GM23338 (cell line): Measurements from ENCODE around the gene SIRT2. TPM values are rescaled to one million over a fixed set of nuclear protein-coding genes. Genes with fewer than 3 reads are reported as not detected.
A peak's percentile ranks its signal among the peaks of the same experiment; 100 is the strongest.

Experiments
- ATAC-seq: fragments of 200-7000 bp; cut with Tn5 transposase; 3 replicates; pipeline ENCODE4 v1.9.1; 2020
- DNase-seq: peaks from one replicate; pipeline ENCODE4 v3.0.0-alpha.2; 2015; ENCODE audit warnings: low spot score
- H2AFZ ChIP-seq: fragments of 200-600 bp; sonication (generic); 2 replicates; pipeline ENCODE4 v1.8.0; 2016; ENCODE audit warnings: antibody characterized with exemption, mild to moderate bottlenecking, moderate library complexity
- H3F3A ChIP-seq: fragments of 200-600 bp; sonication (generic); replicated peaks from 2 replicates; pipeline ENCODE4 v1.8.0; 2017; ENCODE audit warnings: antibody characterized with exemption, mixed run types, low read depth
- H3K27ac ChIP-seq: fragments of 200-600 bp; sonication (generic); 2 replicates; pipeline ENCODE4 v1.6.1; 2016; ENCODE audit warnings: low read depth
- H3K27me3 ChIP-seq: fragments of 200-600 bp; sonication (generic); 2 replicates; pipeline ENCODE4 v1.8.0; 2016; ENCODE audit warnings: mild to moderate bottlenecking, mixed run types, moderate library complexity; ENCODE audit not compliant: insufficient read depth
- H3K36me3 ChIP-seq: fragments of 200-600 bp; sonication (generic); 2 replicates; pipeline ENCODE4 v1.8.0; 2016; ENCODE audit warnings: mild to moderate bottlenecking; ENCODE audit not compliant: insufficient read depth
- H3K4me1 ChIP-seq: fragments of 200-600 bp; sonication (generic); 2 replicates; pipeline ENCODE4 v1.8.0; 2016; ENCODE audit warnings: mild to moderate bottlenecking, moderate library complexity; ENCODE audit not compliant: insufficient read depth
- H3K4me2 ChIP-seq: fragments of 200-600 bp; sonication (generic); 2 replicates; pipeline ENCODE4 v1.7.1; 2017; ENCODE audit warnings: mixed run types
- H3K4me3 ChIP-seq: fragments of 200-600 bp; sonication (generic); 2 replicates; pipeline ENCODE4 v1.6.1; 2016; ENCODE audit warnings: mixed run types
- H3K79me2 ChIP-seq: fragments of 200-600 bp; sonication (generic); replicated peaks from 2 replicates; pipeline ENCODE4 v1.8.0; 2017; ENCODE audit warnings: mild to moderate bottlenecking; ENCODE audit not compliant: insufficient read depth
- H3K9me2 ChIP-seq: fragments of 200-600 bp; sonication (generic); 2 replicates; pipeline ENCODE4 v1.8.0; 2017; ENCODE audit not compliant: insufficient read depth
- H4K20me1 ChIP-seq: fragments of 200-600 bp; sonication (generic); replicated peaks from 2 replicates; pipeline ENCODE4 v1.8.0; 2017; ENCODE audit warnings: mild to moderate bottlenecking; ENCODE audit not compliant: insufficient read depth
- H3K27ac Mint-ChIP-seq: 2 replicates; pipeline ENCODE4 v1.8.0; 2020; ENCODE audit warnings: inconsistent platforms, mild to moderate bottlenecking, moderate library complexity, mixed read lengths
- H3K27me3 Mint-ChIP-seq: 3 replicates; pipeline ENCODE4 v1.8.0; 2022; ENCODE audit warnings: low read depth, mild to moderate bottlenecking, moderate library complexity, mixed read lengths, inconsistent platforms; ENCODE audit not compliant: insufficient read depth, poor library complexity
- H3K36me3 Mint-ChIP-seq: 3 replicates; pipeline ENCODE4 v1.8.0; 2021; ENCODE audit warnings: low read depth, mild to moderate bottlenecking, inconsistent platforms, moderate library complexity, mixed read lengths
- H3K4me1 Mint-ChIP-seq: 3 replicates; pipeline ENCODE4 v1.8.0; 2020; ENCODE audit warnings: mild to moderate bottlenecking, inconsistent platforms, mixed read lengths
- H3K4me3 Mint-ChIP-seq: 3 replicates; pipeline ENCODE4 v1.8.0; 2021; ENCODE audit warnings: moderate library complexity, mild to moderate bottlenecking, inconsistent platforms, mixed read lengths
- H3K9me3 Mint-ChIP-seq: 3 replicates; pipeline ENCODE4 v1.8.0; 2020; ENCODE audit warnings: moderate library complexity, mild to moderate bottlenecking, inconsistent platforms, mixed read lengths
- CTCF ChIP-seq, 2 experiments: fragments of 200-600 bp in 1 of 2; sonication (generic) in 1 of 2; conservative IDR thresholded peaks; 2 replicates each; pipeline versions ENCODE4 v1.5.1 to v1.6.1; 2016 to 2017; ENCODE audit warnings: antibody characterized with exemption in 2 of 2, low read depth in 2 of 2, mild to moderate bottlenecking in 2 of 2, moderate library complexity in 1 of 2
- JUNB ChIP-seq: IDR thresholded peaks from one replicate; pipeline ENCODE4 v1.6.1; 2016; ENCODE audit warnings: antibody characterized with exemption; ENCODE audit not compliant: unreplicated experiment
- REST ChIP-seq: IDR thresholded peaks from one replicate; pipeline ENCODE4 v1.6.1; 2018; ENCODE audit warnings: antibody characterized with exemption; ENCODE audit not compliant: unreplicated experiment
- ZNF114 ChIP-seq: fragments of 250-450 bp; sonication (Bioruptor Pico); IDR thresholded peaks from 2 replicates; pipeline ENCODE4 v1.5.0; 2020; ENCODE audit warnings: mild to moderate bottlenecking, moderate library complexity
- ZNF462 ChIP-seq: fragments of 250-450 bp; sonication (Bioruptor Pico); IDR thresholded peaks from 2 replicates; pipeline ENCODE4 v1.5.0; 2020; ENCODE audit warnings: mild to moderate bottlenecking, moderate library complexity
- polyA plus RNA-seq: library from polyadenylated mRNA; unstranded; fragments of >200 nt; fragmentation: Nextera tagmentation; extraction: Ambion mirVana; gene quantifications from 2 replicates; pipeline ENCODE4 v1.2.1, GENCODE V29; 2016
- total RNA-seq: library from RNA; depleted of rRNA; stranded (reverse); fragments of >200 nt; shearing (Covaris generic); gene quantifications from 2 replicates; pipeline ENCODE4 v1.2.3, GENCODE V29; 2014

SIRT2 gene
- total and polyA plus RNA-seq, 2 experiments from 2014 or later: 2.7 to 8.4 TPM

GRCh38 chr19:38917921-38918491 is 18.6 kb upstream of the SIRT2 start:
- no peak overlapping the region for H2AFZ ChIP-seq
- Mint-ChIP-seq H3K9me3 (no peaks in the 10 kb centered on the region), H3K36me3 (peaks cover 17% of the 10 kb centered on the region), H3K27me3 (peaks cover 4% of the 10 kb centered on the region), H3K4me3 (no peak overlapping the region), H3K27ac (no peak overlapping the region), H3K4me1 (no peaks in the 10 kb centered on the region; the same call in 2 of the 3 replicates)
- no peak overlapping the region for H3K27ac ChIP-seq
- H3K79me2 ChIP-seq: no peaks in the 10 kb centered on the region
- H3F3A ChIP-seq: 0 out of 2 replicates have a peak, but pooled peaks cover 9% of the 10 kb centered on the region
- TF ChIP-seq ZNF462 (CRISPR knock-in tag) (no peak), ZNF114 (CRISPR knock-in tag) (no peak), JUNB (no peak), REST (no peak), CTCF (conservative IDR thresholded peaks at IDR 0.05; ENCODE audit: low read depth in 2 of 2) (peak in 1 of 2 experiments; percentile 20; a peak in 2 of 4 replicates)
- ATAC-seq (peak; percentile 43), DNase-seq (peak; percentile 36)
- H4K20me1 ChIP-seq: no peaks in the 10 kb centered on the region
- H3K9me2 ChIP-seq: no peaks in the 10 kb centered on the region
- peaks cover 4% of the 10 kb centered on the region; the same call in 1 of the 2 replicates for H3K36me3 ChIP-seq
- H3K4me1 ChIP-seq: no peaks in the 10 kb centered on the region
- no peak overlapping the region for H3K4me2 ChIP-seq
- no peaks in the 10 kb centered on the region for H3K27me3 ChIP-seq
- H3K4me3 ChIP-seq: no peak overlapping the region
